Testis (tissue), 3 donors: ENCODE measurements around the gene CFAP65. TPM values are rescaled to one million over a fixed set of nuclear protein-coding genes. Genes with fewer than 3 reads are reported as not detected.

Source experiments
- DNase-seq: peaks from one replicate; pipeline ENCODE4 v3.0.0-alpha.2; 2019
- H3K27ac ChIP-seq, 2 donors: fragments of 200-600 bp; sonication (generic); one replicate each; pipeline ENCODE4 v1.5.1; 2019
- H3K27me3 ChIP-seq: fragments of 200-600 bp; sonication (generic); one replicate; pipeline ENCODE4 v1.5.1; 2019
- H3K36me3 ChIP-seq: fragments of 200-600 bp; sonication (generic); one replicate; pipeline ENCODE4 v1.5.1; 2017; ENCODE audit warnings: low read depth; ENCODE audit errors: missing control alignments
- H3K4me1 ChIP-seq: fragments of 200-600 bp; sonication (generic); one replicate; pipeline ENCODE4 v1.5.1; 2019
- H3K4me3 ChIP-seq, 2 donors: fragments of 200-600 bp; sonication (generic); one replicate each; pipeline ENCODE4 v1.5.1; 2017 to 2019
- H3K9me3 ChIP-seq: fragments of 200-600 bp; sonication (generic); one replicate; pipeline ENCODE4 v1.5.1; 2017
- POLR2A ChIP-seq: fragments of 450-650 bp; IDR thresholded peaks from one replicate; pipeline ENCODE4 v1.6.1; 2017; ENCODE audit warnings: antibody characterized with exemption, mild to moderate bottlenecking, moderate library complexity
- WGBS, 2 donors: methylation state at CpG; one replicate each; pipeline ENCODE4 v1.1.5; 2018; 5-methylcytosine and 5-hydroxymethylcytosine counted together
- intact Hi-C: fragments of 100-400 bp; cut with DNase I; formaldehyde crosslinking; loops from one replicate; pipeline ENCODE4 v1.15.1; 2023; ENCODE audit warnings: low total_unique reads
- polyA plus RNA-seq: library from polyadenylated mRNA; stranded (reverse); fragments of 350-450 nt; fragmentation: Illumina TruSeq; extraction: RNeasy Lipid Tissue Mini Kit (QIAGEN cat#74804); gene quantifications from one replicate; pipeline ENCODE4 v1.2.3, GENCODE V29; 2014; ENCODE audit warnings: low read depth, low replicate concordance; ENCODE audit not compliant: insufficient read depth
- total RNA-seq, 2 donors: library from RNA; depleted of rRNA; stranded (reverse); fragments of >200 nt; gene quantifications; one replicate each; pipeline ENCODE4 v1.2.3, GENCODE V29; 2016
- TF ChIP-seq, protein P1 (sequence below), 3 experiments: fragments of 450-650 bp in 2 of 3; fragments of 200-600 bp in 1 of 3; sonication (generic) in 1 of 3; IDR thresholded peaks; one replicate each; pipeline ENCODE4 v1.5.1; 2016 to 2019; ENCODE audit warnings: antibody characterized with exemption in 3 of 3, mild to moderate bottlenecking in 2 of 3, moderate library complexity in 1 of 3

CFAP65 gene
- total and polyA plus RNA-seq, 3 donors from 2014 or later = 15.5 to 42.9 (median 23.7) TPM

DNA sequence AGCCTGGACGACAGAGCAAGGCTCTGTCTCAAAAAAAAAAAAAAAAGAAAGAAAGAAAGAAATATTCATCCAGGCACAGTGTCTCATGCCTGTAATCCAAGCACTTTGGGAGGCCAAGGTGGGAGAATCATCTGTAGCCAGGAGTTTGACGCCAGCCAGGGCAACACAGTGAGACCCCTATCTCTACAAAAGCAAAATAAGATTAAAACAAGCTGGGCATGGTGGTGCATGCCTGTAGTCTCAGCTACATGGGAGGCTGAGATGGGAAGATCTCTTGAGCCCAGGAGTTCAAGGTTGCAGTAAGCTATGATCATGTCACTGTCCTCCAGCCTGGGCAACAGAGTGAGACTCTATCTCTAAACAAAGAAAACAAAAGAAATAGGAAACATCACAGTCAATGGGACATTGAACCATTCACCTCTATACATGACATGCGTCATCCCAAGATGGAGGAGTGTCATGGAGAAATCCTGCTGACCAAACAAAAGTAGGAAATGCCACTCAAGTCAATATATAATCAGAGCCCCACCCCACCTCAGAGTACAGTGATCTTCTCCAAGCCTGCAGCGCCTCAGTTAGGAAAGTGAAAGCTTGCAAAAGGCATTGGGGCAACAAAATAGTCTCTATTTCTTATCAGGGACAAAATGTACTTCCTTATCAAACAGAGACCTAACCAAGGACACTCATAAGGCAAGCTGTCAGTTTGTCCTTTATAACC, 66.1 kb downstream of the CFAP65 start:
- Histone ChIP-seq H3K9me3 (no peaks in the 10 kb centered on the region), H3K36me3 (no peaks in the 10 kb centered on the region), H3K27me3 (no peaks in the 10 kb centered on the region), H3K27ac (no peak overlapping the region), H3K4me3 (no peak overlapping the region), H3K4me1 (no peaks in the 10 kb centered on the region)
- no peak for TF ChIP-seq POLR2A
- TF ChIP-seq, protein P1, sequence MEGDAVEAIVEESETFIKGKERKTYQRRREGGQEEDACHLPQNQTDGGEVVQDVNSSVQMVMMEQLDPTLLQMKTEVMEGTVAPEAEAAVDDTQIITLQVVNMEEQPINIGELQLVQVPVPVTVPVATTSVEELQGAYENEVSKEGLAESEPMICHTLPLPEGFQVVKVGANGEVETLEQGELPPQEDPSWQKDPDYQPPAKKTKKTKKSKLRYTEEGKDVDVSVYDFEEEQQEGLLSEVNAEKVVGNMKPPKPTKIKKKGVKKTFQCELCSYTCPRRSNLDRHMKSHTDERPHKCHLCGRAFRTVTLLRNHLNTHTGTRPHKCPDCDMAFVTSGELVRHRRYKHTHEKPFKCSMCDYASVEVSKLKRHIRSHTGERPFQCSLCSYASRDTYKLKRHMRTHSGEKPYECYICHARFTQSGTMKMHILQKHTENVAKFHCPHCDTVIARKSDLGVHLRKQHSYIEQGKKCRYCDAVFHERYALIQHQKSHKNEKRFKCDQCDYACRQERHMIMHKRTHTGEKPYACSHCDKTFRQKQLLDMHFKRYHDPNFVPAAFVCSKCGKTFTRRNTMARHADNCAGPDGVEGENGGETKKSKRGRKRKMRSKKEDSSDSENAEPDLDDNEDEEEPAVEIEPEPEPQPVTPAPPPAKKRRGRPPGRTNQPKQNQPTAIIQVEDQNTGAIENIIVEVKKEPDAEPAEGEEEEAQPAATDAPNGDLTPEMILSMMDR (IDR thresholded peaks at IDR 0.05) = no peak
- intact Hi-C loops = no loop called here
- DNase-seq = no peak
- 69 to 70% methylated on average over 4 of the region's 4 CpGs for WGBS, 2 donors

DNA sequence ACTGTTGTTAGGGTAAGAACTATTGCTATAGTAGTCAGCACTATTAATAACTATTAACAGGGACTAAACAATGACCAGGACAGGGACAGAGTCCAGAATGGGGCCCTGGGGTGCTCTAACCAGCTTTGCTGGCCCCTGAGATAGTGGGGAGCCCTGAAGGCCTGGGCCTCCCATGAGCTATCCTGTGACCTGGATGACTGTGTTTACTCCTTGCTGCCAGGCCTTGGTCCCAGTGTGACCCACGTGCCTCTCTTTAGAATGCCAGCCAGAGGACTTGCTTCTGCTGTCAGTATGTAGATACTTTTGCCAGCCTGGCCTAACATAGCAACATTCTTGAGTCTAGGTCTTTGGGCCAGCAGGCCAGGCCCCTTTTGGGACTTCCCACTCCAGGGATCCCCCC, 70.4 kb downstream of the CFAP65 start:
- H3K9me3 ChIP-seq = no peaks in the 10 kb centered on the region
- no peaks in the 10 kb centered on the region for H3K4me1 ChIP-seq
- no peaks in the 10 kb centered on the region for H3K27me3 ChIP-seq
- no peak overlapping the region for H3K4me3 ChIP-seq
- TF ChIP-seq POLR2A = no peak
- TF ChIP-seq, protein P1 (IDR thresholded peaks at IDR 0.05) = no peak
- DNase-seq = no peak
- intact Hi-C loops = no loop called here
- no peak overlapping the region for H3K27ac ChIP-seq
- 14 to 17% methylated on average over 1 of the region's 1 CpG for WGBS, 2 donors
- H3K36me3 ChIP-seq = no peaks in the 10 kb centered on the region

DNA sequence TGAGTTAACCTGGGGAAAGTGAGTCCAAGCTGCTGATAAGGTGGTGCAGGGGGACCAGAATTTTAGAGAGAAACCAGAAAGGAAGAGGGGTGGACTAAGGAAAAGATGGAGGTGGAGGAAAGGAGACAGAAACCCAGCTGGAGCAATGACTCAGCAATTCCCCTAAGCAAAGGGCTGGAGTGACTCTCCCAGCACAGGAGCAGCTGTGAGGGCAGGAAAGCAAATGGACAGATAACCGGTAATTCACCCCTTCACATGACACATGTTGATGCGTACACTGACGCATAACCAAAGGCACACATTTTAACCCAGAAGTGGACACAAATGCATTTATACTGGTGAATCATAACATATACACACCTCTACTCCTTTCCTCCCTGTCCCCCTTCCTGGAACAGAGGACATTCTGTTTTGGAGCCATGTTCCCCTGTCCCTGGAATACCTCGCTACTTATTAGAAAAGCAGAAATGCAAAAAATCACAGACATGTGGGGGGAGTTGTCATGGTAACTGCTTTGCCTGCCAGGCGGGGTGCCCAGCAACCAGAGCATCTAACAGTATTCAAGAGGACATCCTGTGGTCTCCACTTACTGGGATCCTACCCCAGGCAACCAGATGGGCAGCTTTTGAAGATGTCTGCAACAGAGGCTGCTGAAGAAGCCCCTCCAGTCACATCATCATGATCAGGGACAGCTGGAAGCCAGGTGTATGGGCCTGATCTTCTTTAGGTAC, 77.1 kb downstream of the CFAP65 start:
- Histone ChIP-seq H3K4me1 (no peaks in the 10 kb centered on the region), H3K36me3 (no peaks in the 10 kb centered on the region), H3K9me3 (no peaks in the 10 kb centered on the region), H3K27me3 (no peaks in the 10 kb centered on the region), H3K4me3 (no peak overlapping the region), H3K27ac (no peak overlapping the region)
- TF ChIP-seq, protein P1 (IDR thresholded peaks at IDR 0.05) = no peak
- TF ChIP-seq POLR2A = no peak
- intact Hi-C loops = no loop called here
- no peak for DNase-seq
- 44 to 45% methylated on average over 5 of the region's 5 CpGs for WGBS, 2 donors

DNA sequence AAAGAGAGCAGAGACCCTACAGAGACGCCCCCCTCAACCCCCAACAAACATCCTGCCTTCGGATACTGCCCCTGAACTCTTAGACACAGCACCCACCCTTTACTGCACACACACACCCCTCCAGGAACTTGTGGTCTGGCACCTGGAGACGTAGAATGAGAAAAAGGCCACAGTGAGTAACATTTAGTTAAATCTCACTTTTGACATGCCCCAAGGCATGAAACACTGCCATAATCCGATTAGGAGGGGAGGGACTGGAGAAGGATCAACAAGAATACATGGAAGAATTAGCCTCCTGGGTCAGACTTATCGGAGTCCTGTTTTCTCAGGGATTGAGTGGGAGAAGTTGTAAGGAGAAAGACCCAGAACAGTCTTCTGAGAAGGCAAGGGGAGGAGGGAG, 77.7 kb downstream of the CFAP65 start:
- TF ChIP-seq POLR2A = no peak
- TF ChIP-seq, protein P1 (IDR thresholded peaks at IDR 0.05) = no peak
- no peak overlapping the region for H3K27ac ChIP-seq
- no peaks in the 10 kb centered on the region for H3K36me3 ChIP-seq
- H3K27me3 ChIP-seq = no peaks in the 10 kb centered on the region
- DNase-seq = no peak
- no peaks in the 10 kb centered on the region for H3K4me1 ChIP-seq
- H3K9me3 ChIP-seq = no peaks in the 10 kb centered on the region
- WGBS, 2 donors = 2 to 9% methylated on average over 5 of the region's 5 CpGs
- H3K4me3 ChIP-seq = peak overlapping the region in 1 of 2 donors; percentile 35
- intact Hi-C loops = no loop called here
